Fibroblast of lung (primary cell): ENCODE data around the gene PRXL2C. TPM values are rescaled to one million over a fixed set of nuclear protein-coding genes. Genes with fewer than 3 reads are reported as not detected.
A peak's percentile ranks its signal among the peaks of the same experiment; 100 is the strongest.

Experiments used
- DNase-seq, 2 donors: peaks; one replicate each; pipeline versions ENCODE4 v3.0.0 to v3.0.0-alpha.2; 2010; ENCODE audit warnings: low read depth in 2 of 2
- H2AFZ ChIP-seq: 2 replicates; pipeline ENCODE4 v1.5.1; 2012; ENCODE audit warnings: low read length, control low read depth, inconsistent platforms
- H3K27ac ChIP-seq: 2 replicates; pipeline ENCODE4 v1.5.1; 2011; ENCODE audit warnings: low read length, control low read depth; ENCODE audit not compliant: insufficient read depth
- H3K27me3 ChIP-seq: 2 replicates; pipeline ENCODE4 v1.5.1; 2011; ENCODE audit warnings: mild to moderate bottlenecking, low read length; ENCODE audit not compliant: control insufficient read depth, insufficient read depth
- H3K36me3 ChIP-seq: 2 replicates; pipeline ENCODE4 v1.5.1; 2011; ENCODE audit warnings: low read length; ENCODE audit not compliant: control insufficient read depth, insufficient read depth
- H3K4me1 ChIP-seq: 2 replicates; pipeline ENCODE4 v1.5.1; 2011; ENCODE audit warnings: low read length; ENCODE audit not compliant: control insufficient read depth, insufficient read depth; ENCODE audit errors: extremely low read depth
- H3K4me2 ChIP-seq: 2 replicates; pipeline ENCODE4 v1.5.1; 2011; ENCODE audit warnings: low read length, control low read depth; ENCODE audit not compliant: insufficient read depth; ENCODE audit errors: extremely low read depth
- H3K4me3 ChIP-seq, 4 experiments: fragments of 200-600 bp in 1 of 4; sonication (generic) in 1 of 4; replicated peaks in 1 of 4; 2 replicates each; pipeline ENCODE4 v1.5.1; 2011 to 2016; ENCODE audit warnings: low read length in 4 of 4, low read depth in 3 of 4, mild to moderate bottlenecking in 3 of 4, control low read depth in 2 of 4, inconsistent platforms in 1 of 4, mixed read lengths in 1 of 4; ENCODE audit not compliant: insufficient read depth in 1 of 4; ENCODE audit errors: control extremely low read depth in 1 of 4
- H3K79me2 ChIP-seq: 2 replicates; pipeline ENCODE4 v1.5.1; 2012; ENCODE audit warnings: mild to moderate bottlenecking, low read length, inconsistent platforms; ENCODE audit not compliant: control insufficient read depth, insufficient read depth
- H3K9ac ChIP-seq: 2 replicates; pipeline ENCODE4 v1.5.1; 2011; ENCODE audit warnings: mild to moderate bottlenecking, low read length, control low read depth; ENCODE audit not compliant: insufficient read depth
- H3K9me3 ChIP-seq: 2 replicates; pipeline ENCODE4 v1.5.1; 2012; ENCODE audit warnings: low read depth, low read length; ENCODE audit not compliant: control insufficient read depth, insufficient read depth
- H4K20me1 ChIP-seq: 2 replicates; pipeline ENCODE4 v1.5.1; 2011; ENCODE audit warnings: low read length; ENCODE audit not compliant: control insufficient read depth, insufficient read depth; ENCODE audit errors: extremely low read depth
- CTCF ChIP-seq, 2 donors: IDR thresholded peaks in 1 of 2; conservative IDR thresholded peaks in 1 of 2; 1 replicate in 1 of 2; 2 replicates in 1 of 2; pipeline ENCODE4 v1.5.1; 2011 to 2012; ENCODE audit warnings: low read length in 2 of 2, control low read depth in 1 of 2, inconsistent platforms in 1 of 2, low read depth in 1 of 2, mild to moderate bottlenecking in 1 of 2
- EZH2 ChIP-seq: IDR thresholded peaks from 2 replicates; pipeline ENCODE4 v1.5.1; 2012; ENCODE audit warnings: low read length, control low read depth, mild to moderate bottlenecking; ENCODE audit errors: missing control alignments
- polyA plus RNA-seq, 2 donors: library from polyadenylated mRNA; depleted of rRNA in 1 of 2; stranded (reverse) in 1 of 2; unstranded in 1 of 2; fragments of >200 nt; gene quantifications; 2 replicates each; pipeline ENCODE4 v1.2.1, GENCODE V29; 2011 to 2012; ENCODE audit warnings: missing spikeins in 1 of 2
- total RNA-seq: library from RNA; depleted of rRNA; stranded (reverse); fragments of >200 nt; gene quantifications from 2 replicates; pipeline ENCODE4 v1.2.1, GENCODE V29; 2014

PRXL2C gene
- total and polyA plus RNA-seq, 2 donors (not counting 1 experiment from before 2014, with no cell fraction given), result 31.2 to 64.4 TPM

GRCh38 chr9:96620181-96620514 lies 35.0 kb downstream of the PRXL2C start:
- no peaks in the 10 kb centered on the region for H3K27me3 ChIP-seq
- H4K20me1 ChIP-seq, result no peaks in the 10 kb centered on the region
- no peaks in the 10 kb centered on the region for H3K9me3 ChIP-seq
- no peak for DNase-seq
- peaks cover 13% of the 10 kb centered on the region for H3K79me2 ChIP-seq
- peak overlapping the region; percentile 48 for H3K4me2 ChIP-seq
- H3K27ac ChIP-seq, result peak overlapping the region; percentile 66
- no peaks in the 10 kb centered on the region for H3K36me3 ChIP-seq
- H2AFZ ChIP-seq, result no peak overlapping the region
- no peak overlapping the region for H3K9ac ChIP-seq
- H3K4me3 ChIP-seq, result peak overlapping the region in 3 of 4 experiments; percentile 42 to 61 (median 50)
- no peaks in the 10 kb centered on the region for H3K4me1 ChIP-seq
- TF ChIP-seq CTCF (conservative IDR thresholded peaks at IDR 0.05 in 1 of 2, IDR thresholded peaks at IDR 0.05 in 1 of 2; ENCODE audit: low read depth in 1 of 2, low read length in 2 of 2) (no peak), EZH2 (no peak)

GRCh38 chr9:96619491-96620180 lies 35.5 kb downstream of the PRXL2C start, which contains the start of gene CDC14B:
CDC14B (minus strand) TSS chr9:96619843; CDS start chr9:96619378, 465 bp downstream.
- peak within 1 kb of the TSS; percentile 66 for H3K27ac ChIP-seq
- H3K27me3 ChIP-seq, result no peaks in the 10 kb centered on the region
- H3K4me2 ChIP-seq, result peak within 1 kb of the TSS; percentile 72
- no peaks in the 10 kb centered on the region for H3K9me3 ChIP-seq
- no peaks in the 10 kb centered on the region for H4K20me1 ChIP-seq
- TF ChIP-seq EZH2 (no peak), CTCF (conservative IDR thresholded peaks at IDR 0.05 in 1 of 2, IDR thresholded peaks at IDR 0.05 in 1 of 2; ENCODE audit: low read depth in 1 of 2, low read length in 2 of 2) (peak in 1 of 2 donors; percentile 7)
- H3K36me3 ChIP-seq, result no peaks in the 10 kb centered on the region
- peak within 1 kb of the TSS; percentile 36 for H2AFZ ChIP-seq
- H3K4me1 ChIP-seq, result no peaks in the 10 kb centered on the region
- H3K79me2 ChIP-seq, result peaks cover 15% of the 10 kb centered on the region
- H3K9ac ChIP-seq, result peak within 1 kb of the TSS; percentile 72
- peak; percentile 93 for DNase-seq
- H3K4me3 ChIP-seq, result peak within 1 kb of the TSS; percentile 42 to 80 (median 69)

GRCh38 chr9:96619124-96619465 lies 36.0 kb downstream of the PRXL2C start:
- TF ChIP-seq CTCF (conservative IDR thresholded peaks at IDR 0.05 in 1 of 2, IDR thresholded peaks at IDR 0.05 in 1 of 2; ENCODE audit: low read depth in 1 of 2, low read length in 2 of 2), result no peak
- TF ChIP-seq EZH2, result no peak
- H3K36me3 ChIP-seq, result no peaks in the 10 kb centered on the region
- H3K27me3 ChIP-seq, result no peaks in the 10 kb centered on the region
- H4K20me1 ChIP-seq, result no peaks in the 10 kb centered on the region
- no peak for DNase-seq
- H3K9ac ChIP-seq, result peak overlapping the region; percentile 72
- no peaks in the 10 kb centered on the region for H3K9me3 ChIP-seq
- peaks cover 15% of the 10 kb centered on the region for H3K79me2 ChIP-seq
- no peaks in the 10 kb centered on the region for H3K4me1 ChIP-seq
- H3K4me3 ChIP-seq, result peak overlapping the region; percentile 10 to 80 (median 41)
- H3K27ac ChIP-seq, result peak overlapping the region; percentile 33
- no peak overlapping the region for H2AFZ ChIP-seq
- peak overlapping the region; percentile 72 for H3K4me2 ChIP-seq
